Esophagus squamous epithelium (tissue), 5 donors: ENCODE measurements around the gene RNASEL. TPM values are rescaled to one million over a fixed set of nuclear protein-coding genes. Genes with fewer than 3 reads are reported as not detected.
A peak's percentile ranks its signal among the peaks of the same experiment; 100 is the strongest.

Experiments used
- DNase-seq: peaks from one replicate; lab custom pipeline; 2025; lab: John Stamatoyannopoulos, UW
- H3K27ac ChIP-seq, 4 donors: fragments of 200-600 bp; sonication (generic); one replicate each; pipeline ENCODE4 v1.5.1; 2016 to 2019; ENCODE audit warnings: mild to moderate bottlenecking in 1 of 4
- H3K27me3 ChIP-seq, 4 donors: fragments of 200-600 bp; sonication (generic); 1 replicate in 3 of 4; 2 replicates in 1 of 4; pipeline versions ENCODE4 v1.5.1 to v1.6.0; 2017 to 2021; ENCODE audit warnings: antibody characterized with exemption in 1 of 4
- H3K36me3 ChIP-seq, 3 donors: fragments of 200-600 bp; sonication (generic); one replicate each; pipeline ENCODE4 v1.5.1; 2016 to 2019
- H3K4me1 ChIP-seq, 3 donors: fragments of 200-600 bp; sonication (generic); one replicate each; pipeline ENCODE4 v1.5.1; 2017 to 2019
- H3K4me3 ChIP-seq, 4 donors: fragments of 200-600 bp; sonication (generic); 1 replicate in 3 of 4; 2 replicates in 1 of 4; pipeline ENCODE4 v1.5.1; 2016 to 2019; ENCODE audit warnings: mild to moderate bottlenecking in 2 of 4, moderate library complexity in 1 of 4
- H3K9me3 ChIP-seq, 3 donors: fragments of 200-600 bp; sonication (generic); one replicate each; pipeline ENCODE4 v1.5.1; 2016 to 2019
- POLR2A ChIP-seq, 4 donors: fragments of 450-650 bp; IDR thresholded peaks; one replicate each; pipeline ENCODE4 v1.6.1; 2017; ENCODE audit warnings: antibody characterized with exemption in 4 of 4, mild to moderate bottlenecking in 4 of 4, moderate library complexity in 3 of 4
- WGBS, 2 donors: methylation state at CpG; one replicate each; pipeline ENCODE4 v1.1.5; 2018; 5-methylcytosine and 5-hydroxymethylcytosine counted together
- intact Hi-C: fragments of 100-400 bp; cut with DNase I; formaldehyde crosslinking; loops from one replicate; pipeline ENCODE4 v1.15.0; 2022
- total RNA-seq, 4 donors: library from RNA; depleted of rRNA; stranded (reverse); fragments of >200 nt; gene quantifications; one replicate each; pipeline ENCODE4 v1.1.0, GENCODE V29; 2016
- TF ChIP-seq, protein P1 (sequence below), 6 experiments: fragments of 450-650 bp in 4 of 6; fragments of 200-600 bp in 2 of 6; sonication (generic) in 2 of 6; IDR thresholded peaks; one replicate each; pipeline ENCODE4 v1.5.1; 2016 to 2019; ENCODE audit warnings: antibody characterized with exemption in 6 of 6, mild to moderate bottlenecking in 4 of 6, moderate library complexity in 4 of 6
- donor health status: DM: yes; HTN: yes; CAD: no.

Gene RNASEL
- total RNA-seq, 4 donors from 2014 or later, result 5.6 to 9.5 (median 7.5) TPM

DNA sequence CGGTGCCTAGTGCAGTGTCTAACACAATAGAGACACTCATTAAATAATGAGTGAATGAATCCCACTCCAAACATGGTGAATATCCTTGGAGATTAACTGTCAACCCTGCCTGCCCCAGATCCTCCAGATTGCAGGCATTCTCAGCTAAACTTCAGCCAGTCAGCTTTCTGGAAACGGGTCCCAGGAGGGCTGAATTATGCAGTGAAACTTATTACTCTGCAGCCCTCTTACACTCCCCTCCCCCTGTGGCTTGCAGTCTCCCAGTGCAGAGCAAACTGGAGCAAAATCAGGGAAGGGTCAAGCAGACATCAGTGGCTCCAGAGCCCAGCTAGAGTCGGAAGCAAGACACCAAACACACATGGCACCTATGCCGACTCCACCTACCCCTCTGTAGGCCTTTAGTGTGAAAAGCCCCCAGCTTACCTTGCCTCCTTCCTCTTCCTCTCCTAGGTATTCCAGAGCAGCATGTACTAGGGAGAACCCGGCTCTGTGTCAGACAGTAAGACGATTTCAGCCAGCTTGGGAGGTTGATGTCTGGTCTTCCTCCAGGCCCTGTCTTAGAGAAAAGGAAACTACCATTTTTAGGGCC, 21.6 kb upstream of the RNASEL start:
- Histone ChIP-seq H3K27ac (peak overlapping the region in 1 of 4 donors; percentile 6), H3K27me3 (peaks cover 0 to 15% (median 0%) of the 10 kb centered on the region in 4 donors), H3K4me3 (no peak overlapping the region), H3K36me3 (no peaks in the 10 kb centered on the region), H3K4me1 (peaks cover 6 to 20% (median 8%) of the 10 kb centered on the region in 3 donors), H3K9me3 (no peaks in the 10 kb centered on the region)
- WGBS, 2 donors, result 74 to 80% methylated on average over 4 to 6 of the region's 6 CpGs
- intact Hi-C loops, result no loop called here
- no peak for DNase-seq
- TF ChIP-seq, protein P1, sequence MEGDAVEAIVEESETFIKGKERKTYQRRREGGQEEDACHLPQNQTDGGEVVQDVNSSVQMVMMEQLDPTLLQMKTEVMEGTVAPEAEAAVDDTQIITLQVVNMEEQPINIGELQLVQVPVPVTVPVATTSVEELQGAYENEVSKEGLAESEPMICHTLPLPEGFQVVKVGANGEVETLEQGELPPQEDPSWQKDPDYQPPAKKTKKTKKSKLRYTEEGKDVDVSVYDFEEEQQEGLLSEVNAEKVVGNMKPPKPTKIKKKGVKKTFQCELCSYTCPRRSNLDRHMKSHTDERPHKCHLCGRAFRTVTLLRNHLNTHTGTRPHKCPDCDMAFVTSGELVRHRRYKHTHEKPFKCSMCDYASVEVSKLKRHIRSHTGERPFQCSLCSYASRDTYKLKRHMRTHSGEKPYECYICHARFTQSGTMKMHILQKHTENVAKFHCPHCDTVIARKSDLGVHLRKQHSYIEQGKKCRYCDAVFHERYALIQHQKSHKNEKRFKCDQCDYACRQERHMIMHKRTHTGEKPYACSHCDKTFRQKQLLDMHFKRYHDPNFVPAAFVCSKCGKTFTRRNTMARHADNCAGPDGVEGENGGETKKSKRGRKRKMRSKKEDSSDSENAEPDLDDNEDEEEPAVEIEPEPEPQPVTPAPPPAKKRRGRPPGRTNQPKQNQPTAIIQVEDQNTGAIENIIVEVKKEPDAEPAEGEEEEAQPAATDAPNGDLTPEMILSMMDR (IDR thresholded peaks at IDR 0.05), result no peak
- no peak for TF ChIP-seq POLR2A (IDR thresholded peaks at IDR 0.05)

GRCh38 chr1:182608845-182609610, 20.0 kb upstream of the RNASEL start:
- TF ChIP-seq, protein P1 (IDR thresholded peaks at IDR 0.05), result no peak
- no peak for TF ChIP-seq POLR2A (IDR thresholded peaks at IDR 0.05)
- DNase-seq, result no peak
- Histone ChIP-seq H3K4me1 (peaks cover 3 to 12% (median 5%) of the 10 kb centered on the region in 3 donors), H3K27ac (peak overlapping the region in 2 of 4 donors; percentile 6 to 37), H3K9me3 (no peaks in the 10 kb centered on the region), H3K36me3 (no peaks in the 10 kb centered on the region), H3K4me3 (no peak overlapping the region), H3K27me3 (peaks cover 0 to 11% (median 0%) of the 10 kb centered on the region in 4 donors)
- intact Hi-C loops, result no loop called here
- WGBS, 2 donors, result 80 to 86% methylated on average over 8 to 9 of the region's 9 CpGs

- Histone ChIP-seq H3K9me3 (no peaks in the 10 kb centered on the region), H3K4me3 (no peak overlapping the region), H3K36me3 (no peaks in the 10 kb centered on the region), H3K27ac (no peak overlapping the region), H3K27me3 (peaks cover 0 to 8% (median 0%) of the 10 kb centered on the region in 4 donors), H3K4me1 (peaks cover 4 to 17% (median 9%) of the 10 kb centered on the region in 3 donors)
- WGBS, 2 donors, result 96 to 100% methylated on average over 2 of the region's 2 CpGs
- DNase-seq, result no peak
- TF ChIP-seq, protein P1 (IDR thresholded peaks at IDR 0.05), result no peak
- no peak for TF ChIP-seq POLR2A (IDR thresholded peaks at IDR 0.05)
- intact Hi-C loops, result no loop called here
Observed at GRCh38 chr1:182608236-182608635, 19.2 kb upstream of the RNASEL start.

GRCh38 chr1:182607566-182607965, 18.5 kb upstream of the RNASEL start:
- Histone ChIP-seq H3K9me3 (no peaks in the 10 kb centered on the region), H3K4me1 (peaks cover 4 to 23% (median 11%) of the 10 kb centered on the region in 3 donors), H3K27ac (no peak overlapping the region), H3K36me3 (no peaks in the 10 kb centered on the region), H3K4me3 (no peak overlapping the region), H3K27me3 (peaks cover 0 to 5% (median 0%) of the 10 kb centered on the region in 4 donors)
- DNase-seq, result no peak
- TF ChIP-seq POLR2A (IDR thresholded peaks at IDR 0.05), result no peak
- TF ChIP-seq, protein P1 (IDR thresholded peaks at IDR 0.05), result no peak
- intact Hi-C loops, result no loop called here
- 78 to 80% methylated on average over 1 of the region's 1 CpG for WGBS, 2 donors
